A673 (cell line): ENCODE results near the gene LUC7L2. TPM values are rescaled to one million over a fixed set of nuclear protein-coding genes. Genes with fewer than 3 reads are reported as not detected.

Source experiments
- BruUV-seq: library from RNA; stranded (reverse); fragments of 400-500 nt; replicated peaks from 2 replicates; lab custom pipeline; 2021; lab: Mats Ljungman, UMichigan
- CTCF ChIA-PET: fragments of 300-600 bp; sonication (Branson Sonifier 250); formaldehyde crosslinking; loops from one replicate; lab custom pipeline; 2022; ENCODE audit warnings: antibody characterized with exemption; lab: Charles Lee
- POLR2A ChIA-PET: fragments of 300-600 bp; sonication (Branson Sonifier 250); formaldehyde crosslinking; loops from one replicate; lab custom pipeline; 2022; ENCODE audit warnings: antibody characterized with exemption; ENCODE audit not compliant: low non-redundant PET; lab: Charles Lee
- DNase-seq: peaks from one replicate; pipeline ENCODE4 v3.0.0-alpha.2; 2015; ENCODE audit warnings: low spot score
- H3K27ac ChIP-seq: fragments of 200-600 bp; sonication (generic); 2 replicates; pipeline ENCODE4 v1.5.1; 2016; ENCODE audit warnings: mixed run types, low read depth, mild to moderate bottlenecking, mixed read lengths, antibody characterized with exemption, low read length; ENCODE audit not compliant: poor library complexity, severe bottlenecking
- H3K27me3 ChIP-seq: fragments of 200-600 bp; sonication (generic); replicated peaks from 2 replicates; pipeline ENCODE4 v1.6.1; 2017; ENCODE audit warnings: mixed run types, low read depth, mild to moderate bottlenecking, mixed read lengths, antibody characterized with exemption, low read length; ENCODE audit not compliant: insufficient read depth, poor library complexity
- H3K36me3 ChIP-seq: fragments of 200-600 bp; sonication (generic); 2 replicates; pipeline ENCODE4 v1.6.1; 2016; ENCODE audit warnings: mixed run types, mild to moderate bottlenecking, mixed read lengths, antibody characterized with exemption, low read length; ENCODE audit not compliant: insufficient read depth, poor library complexity, severe bottlenecking
- H3K4me1 ChIP-seq: fragments of 200-600 bp; sonication (generic); 2 replicates; pipeline ENCODE4 v1.6.1; 2017; ENCODE audit warnings: mixed run types, mild to moderate bottlenecking, mixed read lengths, antibody characterized with exemption, low read length; ENCODE audit not compliant: insufficient read depth, poor library complexity, severe bottlenecking
- H3K4me3 ChIP-seq: fragments of 200-600 bp; sonication (generic); 2 replicates; pipeline ENCODE4 v1.5.1; 2016; ENCODE audit warnings: low read depth, mixed run types, mild to moderate bottlenecking, mixed read lengths, low read length; ENCODE audit not compliant: poor library complexity, severe bottlenecking
- H3K9me3 ChIP-seq: fragments of 200-600 bp; sonication (generic); 2 replicates; pipeline ENCODE4 v1.6.1; 2016; ENCODE audit warnings: mixed run types, low read depth, mild to moderate bottlenecking, mixed read lengths, antibody characterized with exemption, low read length; ENCODE audit not compliant: poor library complexity, severe bottlenecking
- CTCF ChIP-seq: fragments of 300-800, 200-600 bp; sonication (generic); conservative IDR thresholded peaks from 2 replicates; pipeline ENCODE4 v1.5.1; 2017; ENCODE audit warnings: low read depth, mild to moderate bottlenecking, antibody characterized with exemption, low read length, moderate library complexity, mixed read lengths
- EZH2 ChIP-seq: fragments of 200-600 bp; sonication (generic); IDR thresholded peaks from 2 replicates; pipeline ENCODE4 v1.6.1; 2017; ENCODE audit warnings: borderline replicate concordance, low read depth, mild to moderate bottlenecking, mixed read lengths, antibody characterized with exemption, low read length; ENCODE audit not compliant: poor library complexity, severe bottlenecking
- intact Hi-C: fragments of 100-400 bp; cut with micrococcal nuclease; formaldehyde crosslinking; loops from one replicate; pipeline ENCODE4 v1.10.0; 2022; ENCODE audit not compliant: unreplicated experiment
- total RNA-seq: library from RNA; stranded (reverse); gene quantifications from 2 replicates; pipeline ENCODE4 v1.2.3, GENCODE V29; 2021

Gene LUC7L2
- total RNA-seq, 1 experiment from 2014 or later, result 107 TPM

GRCh38 chr7:139394540-139394939 is 34.8 kb downstream of the LUC7L2 start:
- H3K36me3 ChIP-seq, result peaks cover 28% of the 10 kb centered on the region
- no peak overlapping the region for H3K4me3 ChIP-seq
- TF ChIP-seq EZH2, result no peak
- no peak for TF ChIP-seq CTCF
- POLR2A ChIA-PET, result no interaction called here
- no peaks in the 10 kb centered on the region for H3K9me3 ChIP-seq
- no peaks in the 10 kb centered on the region for H3K4me1 ChIP-seq
- CTCF ChIA-PET, result no interaction called here
- no peak overlapping the region for H3K27ac ChIP-seq
- H3K27me3 ChIP-seq, result no peaks in the 10 kb centered on the region
- BruUV-seq, result no TSS peak
- DNase-seq, result no peak
- intact Hi-C loops, result no loop called here

GRCh38 chr7:139396323-139396951 is 36.7 kb downstream of the LUC7L2 start:
- intact Hi-C loops, result no loop called here
- no peak for DNase-seq

GRCh38 chr7:139397192-139397591 is 37.5 kb downstream of the LUC7L2 start:
- BruUV-seq, result no TSS peak
- Histone ChIP-seq H3K27me3 (no peaks in the 10 kb centered on the region), H3K4me3 (no peak overlapping the region), H3K36me3 (peaks cover 31% of the 10 kb centered on the region), H3K4me1 (no peaks in the 10 kb centered on the region), H3K27ac (no peak overlapping the region), H3K9me3 (no peaks in the 10 kb centered on the region)
- TF ChIP-seq EZH2, result no peak
- TF ChIP-seq CTCF, result no peak
- CTCF ChIA-PET, result no interaction called here
- intact Hi-C loops, result no loop called here
- no peak for DNase-seq
- POLR2A ChIA-PET, result no interaction called here

More at GRCh38 chr7:139396323-139396951, 36.7 kb downstream of the LUC7L2 start:
- no peaks in the 10 kb centered on the region for H3K9me3 ChIP-seq
- peaks cover 31% of the 10 kb centered on the region for H3K36me3 ChIP-seq
- ChIA-PET POLR2A (no interaction called here), CTCF (no interaction called here)
- no peaks in the 10 kb centered on the region for H3K4me1 ChIP-seq
- TF ChIP-seq CTCF, result no peak
- no peak for TF ChIP-seq EZH2
- no TSS peak for BruUV-seq
- no peak overlapping the region for H3K27ac ChIP-seq
- no peaks in the 10 kb centered on the region for H3K27me3 ChIP-seq
- no peak overlapping the region for H3K4me3 ChIP-seq
